Activated T-helper 17 cell treated with anti-CD3 and anti-CD28 coated beads, Interleukin-2, amount 50 U/mL, for 72 hours (primary cell): ENCODE measurements around the gene FCHO1. TPM values are rescaled to one million over a fixed set of nuclear protein-coding genes. Genes with fewer than 3 reads are reported as not detected.

Source experiments
- ATAC-seq: fragments of 150-1000 bp; cut with Tn5 transposase; replicated peaks from 2 replicates; pipeline ENCODE4 v1.10.0; 2021; ENCODE audit warnings: mild to moderate bottlenecking, moderate library complexity
- H3K27ac Mint-ChIP-seq: one replicate; pipeline ENCODE4 v1.8.0; 2022; ENCODE audit warnings: mixed read lengths
- H3K27me3 Mint-ChIP-seq: one replicate; pipeline ENCODE4 v1.8.0; 2022; ENCODE audit warnings: mixed read lengths
- H3K36me3 Mint-ChIP-seq: one replicate; pipeline ENCODE4 v1.8.0; 2022; ENCODE audit warnings: low read depth, mild to moderate bottlenecking, mixed read lengths
- H3K4me1 Mint-ChIP-seq: one replicate; pipeline ENCODE4 v1.8.0; 2022; ENCODE audit warnings: mixed read lengths
- H3K4me3 Mint-ChIP-seq: one replicate; pipeline ENCODE4 v1.8.0; 2022; ENCODE audit warnings: mild to moderate bottlenecking, mixed read lengths
- H3K9me3 Mint-ChIP-seq: one replicate; pipeline ENCODE4 v1.8.0; 2022; ENCODE audit warnings: mixed read lengths
- total RNA-seq, 2 donors: library from RNA; stranded (reverse); gene quantifications; one replicate each; pipeline ENCODE4 v1.2.3, GENCODE V29; 2022

Gene FCHO1
- total RNA-seq, 2 donors from 2014 or later: 64.0 to 75.5 TPM

DNA sequence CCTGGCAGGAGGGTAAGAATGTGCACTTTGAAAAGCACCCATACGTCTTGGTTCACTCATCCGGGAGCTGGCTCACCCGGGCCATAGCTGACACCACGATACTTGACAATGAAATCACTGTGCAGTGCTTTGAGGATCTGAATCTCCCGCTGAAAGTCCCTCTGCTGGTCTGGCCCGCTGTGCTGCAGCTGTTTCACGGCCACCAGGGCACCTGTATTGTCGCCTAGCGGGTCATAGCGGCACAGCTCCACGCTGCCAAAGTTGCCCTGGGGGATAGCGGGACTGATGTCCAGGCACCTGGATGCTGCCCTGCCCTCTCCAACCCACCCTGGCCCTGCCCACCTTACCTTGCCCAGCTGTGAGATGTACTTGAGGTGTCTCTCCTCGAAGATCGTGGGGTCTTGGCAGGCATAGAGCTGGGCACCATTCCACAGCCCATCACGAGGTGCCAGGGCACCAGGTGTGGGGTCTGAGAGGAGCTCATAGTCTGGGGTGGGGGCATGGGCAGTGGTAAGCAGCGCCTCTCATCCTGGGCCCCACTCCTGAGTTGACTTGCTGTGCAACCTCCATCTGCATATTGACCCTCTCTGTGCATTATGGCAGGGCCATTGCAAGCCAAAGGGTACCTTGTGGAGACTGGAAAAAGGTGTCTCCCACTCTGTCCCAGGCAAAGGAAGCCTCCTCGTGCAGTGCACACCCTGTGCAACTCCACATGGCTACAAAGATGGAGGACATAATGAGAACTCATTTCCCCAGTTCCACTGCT lies 81.3 kb downstream of the FCHO1 start:
- Mint-ChIP-seq H3K27me3 (no peaks in the 10 kb centered on the region), H3K9me3 (no peaks in the 10 kb centered on the region), H3K27ac (no peak overlapping the region), H3K4me3 (no peak overlapping the region), H3K4me1 (peaks cover 17% of the 10 kb centered on the region), H3K36me3 (peaks cover 97% of the 10 kb centered on the region)
- ATAC-seq: no peak

DNA sequence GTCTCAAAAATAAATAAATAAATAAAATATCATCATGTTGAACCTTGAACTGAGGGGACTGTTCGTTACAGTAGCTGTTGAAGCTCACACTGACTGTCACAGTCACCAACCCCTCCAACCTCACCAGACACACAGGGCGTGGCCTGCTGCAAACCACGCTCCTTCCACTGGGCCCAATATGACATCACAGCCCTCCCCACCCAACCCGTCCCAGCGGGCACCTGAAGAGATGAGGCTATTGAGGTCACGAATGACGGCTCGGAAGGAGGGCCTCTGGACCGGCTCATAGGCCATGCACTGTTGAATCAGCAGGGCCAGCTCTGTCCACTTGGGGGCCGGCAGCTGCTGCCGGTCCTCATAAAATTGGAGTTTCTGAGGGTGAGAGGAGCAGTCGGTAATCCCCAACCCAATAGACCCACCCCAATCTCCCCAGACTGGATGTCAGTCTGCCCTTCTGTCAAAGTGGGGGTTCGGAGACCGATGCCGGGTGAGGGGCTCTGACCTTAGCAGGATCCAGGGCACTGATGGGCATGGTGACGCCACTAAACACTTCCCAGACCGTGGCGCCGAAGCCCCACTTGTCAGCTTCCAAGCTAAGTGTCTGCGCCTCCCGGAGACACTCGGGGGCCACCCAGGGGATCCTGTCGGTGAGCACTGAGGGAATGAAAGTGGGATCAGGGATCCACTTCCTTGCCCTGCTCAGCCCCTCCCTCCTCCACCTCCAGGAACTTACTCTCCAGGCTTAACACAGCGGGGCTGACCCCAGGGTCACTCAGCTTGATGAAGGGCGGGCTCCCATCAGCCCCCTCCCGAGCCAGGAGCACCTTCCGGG lies 83.3 kb downstream of the FCHO1 start:
- H3K27me3 Mint-ChIP-seq: no peaks in the 10 kb centered on the region
- peak overlapping the region; percentile 55 for H3K27ac Mint-ChIP-seq
- no peaks in the 10 kb centered on the region for H3K9me3 Mint-ChIP-seq
- peaks cover 99% of the 10 kb centered on the region for H3K36me3 Mint-ChIP-seq
- peak; percentile 31 for ATAC-seq
- no peak overlapping the region for H3K4me3 Mint-ChIP-seq
- H3K4me1 Mint-ChIP-seq: peaks cover 17% of the 10 kb centered on the region

DNA sequence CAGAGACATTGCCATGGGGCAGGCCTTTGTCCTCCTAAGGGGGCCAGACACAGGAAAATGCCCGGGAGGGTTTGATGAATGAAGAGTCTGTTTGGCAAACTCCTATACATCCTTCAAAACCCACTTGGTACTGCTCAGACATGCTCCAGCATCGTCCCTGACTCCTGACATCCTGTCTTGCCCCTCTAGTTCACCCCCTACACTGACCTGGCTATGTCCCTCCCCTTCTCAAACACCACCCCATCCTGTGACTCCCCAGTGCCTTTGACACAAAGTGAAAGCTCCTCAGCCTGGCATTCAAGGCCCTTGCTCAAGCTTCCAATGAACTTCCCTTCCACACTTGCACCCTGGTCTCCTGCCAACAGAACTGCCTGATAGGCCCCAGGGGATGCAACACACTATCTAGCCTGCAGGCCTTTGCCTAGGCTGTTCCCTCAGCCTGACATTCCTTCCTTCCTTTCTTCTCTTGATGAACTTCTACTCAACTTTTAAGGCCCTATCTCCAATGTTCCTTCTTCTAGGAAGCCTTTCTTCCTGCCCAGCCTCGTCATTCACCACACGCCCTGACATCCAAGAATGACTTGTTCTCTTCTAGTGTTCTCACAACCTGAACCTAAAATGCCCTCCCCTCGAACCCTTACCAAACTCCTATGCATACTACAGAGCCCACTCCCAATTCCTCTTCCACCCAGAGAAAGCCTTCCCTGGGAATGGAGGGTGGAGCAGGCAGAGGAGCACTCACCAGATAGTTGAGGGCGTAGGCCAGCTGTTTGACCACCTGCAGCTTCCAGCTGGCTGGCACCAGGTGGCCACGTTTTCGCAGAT lies 84.1 kb downstream of the FCHO1 start:
- no peaks in the 10 kb centered on the region for H3K9me3 Mint-ChIP-seq
- no peak for ATAC-seq
- no peak overlapping the region for H3K4me3 Mint-ChIP-seq
- peaks cover 99% of the 10 kb centered on the region for H3K36me3 Mint-ChIP-seq
- H3K27ac Mint-ChIP-seq: peak overlapping the region; percentile 55
- no peaks in the 10 kb centered on the region for H3K27me3 Mint-ChIP-seq
- H3K4me1 Mint-ChIP-seq: peaks cover 17% of the 10 kb centered on the region

DNA sequence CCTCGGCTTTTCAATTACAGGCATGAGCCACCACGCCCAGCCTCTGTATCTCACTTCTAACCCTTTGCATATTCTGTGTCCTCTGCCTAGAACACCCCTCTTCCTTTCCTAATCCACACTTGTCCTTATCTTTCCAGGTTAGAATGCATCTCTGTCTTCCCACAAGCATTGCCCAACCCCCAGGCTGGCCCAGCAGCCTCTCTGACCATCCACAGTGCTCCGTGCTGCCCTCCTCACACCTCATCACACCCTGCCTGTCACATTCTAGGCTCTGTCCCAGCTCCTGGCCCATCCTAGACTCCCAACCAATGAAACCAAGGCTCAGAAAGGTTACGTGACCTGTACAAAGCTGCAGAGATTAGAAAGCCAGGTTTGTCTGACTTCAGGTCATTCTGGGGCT lies 85.3 kb downstream of the FCHO1 start:
- peaks cover 17% of the 10 kb centered on the region for H3K4me1 Mint-ChIP-seq
- no peaks in the 10 kb centered on the region for H3K27me3 Mint-ChIP-seq
- H3K36me3 Mint-ChIP-seq: peaks cover 99% of the 10 kb centered on the region
- peak overlapping the region; percentile 30 for H3K27ac Mint-ChIP-seq
- no peaks in the 10 kb centered on the region for H3K9me3 Mint-ChIP-seq
- no peak overlapping the region for H3K4me3 Mint-ChIP-seq
- ATAC-seq: no peak

DNA sequence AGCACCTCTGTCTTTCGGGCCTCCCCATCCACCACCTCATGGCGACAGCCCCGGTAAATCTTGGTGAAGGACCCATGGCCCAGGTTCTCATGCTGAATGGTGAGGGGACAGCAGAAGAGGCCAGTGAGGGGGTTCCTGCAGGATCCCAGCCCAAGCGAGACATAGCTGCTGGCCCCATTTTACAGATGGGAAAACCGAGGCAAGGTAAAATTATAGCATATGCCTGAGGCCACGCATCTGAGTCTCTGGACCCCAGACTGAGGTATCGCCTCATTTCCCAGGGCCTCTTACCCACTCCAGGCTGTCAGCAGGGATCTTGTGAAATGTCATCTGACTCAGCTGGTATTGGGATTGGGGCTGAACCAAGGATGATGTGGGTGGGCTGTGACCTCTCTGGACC lies 86.7 kb downstream of the FCHO1 start:
- H3K27ac Mint-ChIP-seq: no peak overlapping the region
- H3K27me3 Mint-ChIP-seq: no peaks in the 10 kb centered on the region
- H3K9me3 Mint-ChIP-seq: no peaks in the 10 kb centered on the region
- no peak overlapping the region for H3K4me3 Mint-ChIP-seq
- peaks cover 99% of the 10 kb centered on the region for H3K36me3 Mint-ChIP-seq
- peaks cover 17% of the 10 kb centered on the region for H3K4me1 Mint-ChIP-seq
- ATAC-seq: no peak

Other genes starting within 250 kb of the FCHO1 start
- 10 to 100 TPM; 49.0 to 61.8 TPM for gene PGLS, start 239.8 kb upstream of the FCHO1 start, total RNA-seq
- 10 to 100 TPM; 41.1 to 76.5 TPM for gene COLGALT1, start 195.8 kb upstream of the FCHO1 start, total RNA-seq
- gene UNC13A, start 63.1 kb upstream of the FCHO1 start, total RNA-seq: under 1 TPM; 0.16 to 0.45 TPM
- gene MAP1S, start 32.0 kb upstream of the FCHO1 start, total RNA-seq: 10 to 100 TPM; 74.0 to 83.7 TPM
- gene B3GNT3, start 43.7 kb downstream of the FCHO1 start, total RNA-seq: 1 to 10 TPM in 1 of 2 donors, not detected in 1; 1.2 TPM
- 1 to 10 TPM; 7.6 to 8.3 TPM for gene INSL3, start 70.0 kb downstream of the FCHO1 start, total RNA-seq
- gene JAK3, start 96.5 kb downstream of the FCHO1 start, total RNA-seq: 100 to 1,000 TPM; 186 to 250 TPM
- 1,000 to 10,000 TPM; 2,920 to 3,543 TPM for gene RPL18A, start 108.4 kb downstream of the FCHO1 start, total RNA-seq
- 1 to 10 TPM in 1 of 2 donors, under 1 TPM in 1; 0.65 to 1.4 TPM for gene SLC5A5, start 120.5 kb downstream of the FCHO1 start, total RNA-seq
- 10 to 100 TPM; 52.4 to 90.5 TPM for gene CCDC124, start 181.5 kb downstream of the FCHO1 start, total RNA-seq
- under 1 TPM; 0.50 to 0.61 TPM for gene KCNN1, start 215.6 kb downstream of the FCHO1 start, total RNA-seq